Pancreas (tissue), 10 donors: ENCODE results near the gene ZNF423. TPM values are rescaled to one million over a fixed set of nuclear protein-coding genes. Genes with fewer than 3 reads are reported as not detected.

ENCODE experiments used
- ATAC-seq, 4 donors: fragments of 200-7000 bp; cut with Tn5 transposase; one replicate each; pipeline versions ENCODE4 v1.8.0 to v1.9.1; 2020; ENCODE audit warnings: mild to moderate bottlenecking in 4 of 4, moderate library complexity in 4 of 4
- DNase-seq, 6 donors: peaks; one replicate each; pipeline ENCODE4 v3.0.0-alpha.2; 2020
- FAIRE-seq: peaks from 2 replicates; lab custom pipeline; 2012; peaks lifted over from hg19 to GRCh38; lab: Jason Lieb, UNC
- H3K27ac ChIP-seq, 4 donors: fragments of 200-600 bp; sonication (generic); 1 replicate in 3 of 4; 2 replicates in 1 of 4; pipeline versions ENCODE4 v1.5.0 to v1.8.0; 2020
- H3K27me3 ChIP-seq, 4 donors: fragments of 200-600 bp; one replicate each; pipeline ENCODE4 v1.8.0; 2021
- H3K36me3 ChIP-seq, 3 donors: fragments of 200-600 bp; sonication (generic) in 1 of 3; one replicate each; pipeline versions ENCODE4 v1.5.0 to v1.8.0; 2020 to 2021
- H3K4me1 ChIP-seq, 3 donors: fragments of 200-600 bp; one replicate each; pipeline ENCODE4 v1.8.0; 2021
- H3K4me3 ChIP-seq, 4 donors: fragments of 200-600 bp; sonication (generic) in 2 of 4; one replicate each; pipeline versions ENCODE4 v1.5.0 to v1.8.0; 2020 to 2021
- H3K9me3 ChIP-seq, 4 donors: fragments of 200-600 bp; one replicate each; pipeline ENCODE4 v1.8.0; 2021
- CTCF ChIP-seq, 4 donors: fragments of 200-600 bp; sonication (generic) in 3 of 4; IDR thresholded peaks; one replicate each; pipeline versions ENCODE4 v1.5.0 to v1.8.0; 2021; ENCODE audit warnings: antibody characterized with exemption in 4 of 4
- WGBS, 2 donors: extraction: QIAGEN DNeasy Blood & Tissue Kit; methylation state at CpG; one replicate each; pipeline ENCODE4 v1.1.7; 2013; 5-methylcytosine and 5-hydroxymethylcytosine counted together
- intact Hi-C, 3 donors: fragments of 100-400 bp; cut with DNase I; formaldehyde crosslinking; loops; one replicate each; pipeline versions ENCODE4 v1.11.1 to v1.14.2; 2022
- polyA plus RNA-seq, 2 donors: library from polyadenylated mRNA; stranded (reverse); fragments of 200-250 nt; gene quantifications; one replicate each; pipeline ENCODE4 v1.2.3, GENCODE V29; 2013
- total RNA-seq, 6 donors: library from RNA; stranded (reverse); fragmentation: NEBNext Ultra II Directional in 4 of 6; extraction: Animal tissue kit (Norgen Biotek cat#: 25700) in 4 of 6; gene quantifications; one replicate each; pipeline versions ENCODE4 v1.2.1 to v1.2.4, GENCODE V29; 2021 to 2023
- donor health status: healthy with polysubstance abuse.
- donor health status: DM: no; HTN: no; CAD: no; lungs with moderate emphysema.
- donor health status: DM: no; HTN: no; CAD: no.
- donor health status: control.
- donor health status: control.
- donor health status: Bipolar disorder and iron deficiency.
- donor health status: DM: yes; HTN: yes; CAD: no.
- donor health status: DM: no; HTN: no; CAD: no.
- donor health status: DM: no; HTN: no; CAD: no.
- donor health status: DM: yes; HTN: yes; CAD: no.

Gene ZNF423
- total and polyA plus RNA-seq, 8 donors: 0.61 to 5.1 (median 3.0) TPM

- WGBS, 2 donors: 46 to 51% methylated on average over 8 of the region's 8 CpGs
- Histone ChIP-seq H3K4me3 (no peak overlapping the region), H3K9me3 (no peaks in the 10 kb centered on the region), H3K27me3 (no peaks in the 10 kb centered on the region), H3K36me3 (no peaks in the 10 kb centered on the region), H3K4me1 (no peaks in the 10 kb centered on the region), H3K27ac (no peak overlapping the region)
- TF ChIP-seq CTCF (IDR thresholded peaks at IDR 0.05): no peak
- ATAC-seq (no peak), FAIRE-seq (no peak), DNase-seq (peak in 1 of 6 donors; percentile 11)
- intact Hi-C loops: no loop called here
These were observed 33.1 kb downstream of the ZNF423 start for GRCh38 chr16:49822649-49823370.

GRCh38 chr16:49821614-49822282 lies 34.2 kb downstream of the ZNF423 start:
- WGBS, 2 donors: 89% methylated on average over 11 to 13 of the region's 13 CpGs
- Histone ChIP-seq H3K4me1 (no peaks in the 10 kb centered on the region), H3K36me3 (no peaks in the 10 kb centered on the region), H3K27ac (no peak overlapping the region), H3K27me3 (no peaks in the 10 kb centered on the region), H3K9me3 (no peaks in the 10 kb centered on the region), H3K4me3 (no peak overlapping the region)
- FAIRE-seq (no peak), DNase-seq (peak in 1 of 6 donors; percentile 31), ATAC-seq (no peak)
- intact Hi-C loops: no loop called here
- TF ChIP-seq CTCF (IDR thresholded peaks at IDR 0.05): no peak

GRCh38 chr16:49821156-49821555 lies 34.8 kb downstream of the ZNF423 start:
- no peak for ATAC-seq
- 90 to 93% methylated on average over 9 of the region's 9 CpGs for WGBS, 2 donors
- H3K27ac ChIP-seq: no peak overlapping the region
- intact Hi-C loops: no loop called here
- FAIRE-seq: no peak
- TF ChIP-seq CTCF (IDR thresholded peaks at IDR 0.05): no peak
- no peaks in the 10 kb centered on the region for H3K36me3 ChIP-seq
- no peaks in the 10 kb centered on the region for H3K27me3 ChIP-seq
- DNase-seq: no peak
- no peaks in the 10 kb centered on the region for H3K4me1 ChIP-seq
- H3K4me3 ChIP-seq: no peak overlapping the region
- no peaks in the 10 kb centered on the region for H3K9me3 ChIP-seq

GRCh38 chr16:49817754-49818507 lies 38.0 kb downstream of the ZNF423 start:
- no peaks in the 10 kb centered on the region for H3K27me3 ChIP-seq
- no peaks in the 10 kb centered on the region for H3K9me3 ChIP-seq
- FAIRE-seq: no peak
- WGBS, 2 donors: 93 to 94% methylated on average over 13 of the region's 13 CpGs
- no peaks in the 10 kb centered on the region for H3K36me3 ChIP-seq
- TF ChIP-seq CTCF (IDR thresholded peaks at IDR 0.05): no peak
- no peak overlapping the region for H3K4me3 ChIP-seq
- no peak for DNase-seq
- H3K27ac ChIP-seq: no peak overlapping the region
- H3K4me1 ChIP-seq: no peaks in the 10 kb centered on the region
- intact Hi-C loops: no loop called here
- ATAC-seq: no peak
